Loucy (cell line): ENCODE measurements around the gene CTDSPL.

Experiments
- EZH2phosphoT487 ChIP-seq: fragments of 200-600 bp; IDR thresholded peaks from 2 replicates; pipeline ENCODE4 v1.6.1; 2018; ENCODE audit warnings: antibody characterized with exemption, mild to moderate bottlenecking, moderate library complexity, borderline replicate concordance
- TF ChIP-seq, protein P1 (sequence below): fragments of 200-600 bp; sonication (generic); conservative IDR thresholded peaks from 2 replicates; pipeline ENCODE4 v1.5.1; 2014; ENCODE audit warnings: mild to moderate bottlenecking, antibody characterized with exemption, low read length

- TF ChIP-seq, protein P1, sequence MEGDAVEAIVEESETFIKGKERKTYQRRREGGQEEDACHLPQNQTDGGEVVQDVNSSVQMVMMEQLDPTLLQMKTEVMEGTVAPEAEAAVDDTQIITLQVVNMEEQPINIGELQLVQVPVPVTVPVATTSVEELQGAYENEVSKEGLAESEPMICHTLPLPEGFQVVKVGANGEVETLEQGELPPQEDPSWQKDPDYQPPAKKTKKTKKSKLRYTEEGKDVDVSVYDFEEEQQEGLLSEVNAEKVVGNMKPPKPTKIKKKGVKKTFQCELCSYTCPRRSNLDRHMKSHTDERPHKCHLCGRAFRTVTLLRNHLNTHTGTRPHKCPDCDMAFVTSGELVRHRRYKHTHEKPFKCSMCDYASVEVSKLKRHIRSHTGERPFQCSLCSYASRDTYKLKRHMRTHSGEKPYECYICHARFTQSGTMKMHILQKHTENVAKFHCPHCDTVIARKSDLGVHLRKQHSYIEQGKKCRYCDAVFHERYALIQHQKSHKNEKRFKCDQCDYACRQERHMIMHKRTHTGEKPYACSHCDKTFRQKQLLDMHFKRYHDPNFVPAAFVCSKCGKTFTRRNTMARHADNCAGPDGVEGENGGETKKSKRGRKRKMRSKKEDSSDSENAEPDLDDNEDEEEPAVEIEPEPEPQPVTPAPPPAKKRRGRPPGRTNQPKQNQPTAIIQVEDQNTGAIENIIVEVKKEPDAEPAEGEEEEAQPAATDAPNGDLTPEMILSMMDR: no peak
- no peak for TF ChIP-seq EZH2phosphoT487
These were observed 45.1 kb downstream of the CTDSPL start for GRCh38 chr3:37906734-37907282.
